Endodermal cell (in vitro differentiated cells): ENCODE results near the gene DTX3. TPM values are rescaled to one million over a fixed set of nuclear protein-coding genes. Genes with fewer than 3 reads are reported as not detected.
"Not testable (repeated sequence)": the region's sequence is repeated elsewhere in the genome, so short reads cannot be mapped to it uniquely, and the experiment has no call there.

Experiments
- DNase-seq: peaks from one replicate; pipeline ENCODE4 v3.0.0-alpha.2; 2017
- H3K27ac ChIP-seq: 2 replicates; pipeline ENCODE4 v1.5.1; 2013; ENCODE audit warnings: mild to moderate bottlenecking, low read depth, low read length, moderate library complexity
- H3K27me3 ChIP-seq: 2 replicates; pipeline ENCODE4 v1.6.1; 2013; ENCODE audit warnings: mild to moderate bottlenecking, low read length, moderate library complexity; ENCODE audit not compliant: insufficient read depth, control insufficient read depth, poor library complexity, severe bottlenecking
- H3K36me3 ChIP-seq: 2 replicates; pipeline ENCODE4 v1.7.0; 2013; ENCODE audit warnings: mild to moderate bottlenecking, low read length, moderate library complexity; ENCODE audit not compliant: control insufficient read depth, insufficient read depth
- H3K4me1 ChIP-seq: one replicate; pipeline ENCODE4 v1.7.0; 2013; ENCODE audit warnings: low read length; ENCODE audit not compliant: control insufficient read depth, insufficient read depth
- H3K4me3 ChIP-seq: 2 replicates; pipeline ENCODE4 v1.5.1; 2013; ENCODE audit warnings: mild to moderate bottlenecking, low read length, moderate library complexity
- H3K9ac ChIP-seq: 2 replicates; pipeline ENCODE4 v1.6.1; 2013; ENCODE audit warnings: mild to moderate bottlenecking, low read length, moderate library complexity; ENCODE audit not compliant: poor library complexity, severe bottlenecking; ENCODE audit errors: extremely low read depth
- H3K9me3 ChIP-seq: 2 replicates; pipeline ENCODE4 v1.6.1; 2013; ENCODE audit warnings: mild to moderate bottlenecking, low read length, moderate library complexity; ENCODE audit not compliant: control insufficient read depth
- H3K27ac Mint-ChIP-seq: 2 replicates; pipeline ENCODE4 v1.8.0; 2020; ENCODE audit warnings: mixed read lengths
- H3K27me3 Mint-ChIP-seq: 2 replicates; pipeline ENCODE4 v1.8.0; 2021; ENCODE audit warnings: mild to moderate bottlenecking, mixed read lengths; ENCODE audit not compliant: insufficient read depth
- H3K36me3 Mint-ChIP-seq: 2 replicates; pipeline ENCODE4 v1.8.0; 2020; ENCODE audit warnings: low read depth, mixed read lengths
- H3K4me1 Mint-ChIP-seq: 2 replicates; pipeline ENCODE4 v1.8.0; 2020; ENCODE audit warnings: mixed read lengths
- H3K4me3 Mint-ChIP-seq: 2 replicates; pipeline ENCODE4 v1.8.0; 2020; ENCODE audit warnings: mild to moderate bottlenecking, moderate library complexity, mixed read lengths
- H3K9me3 Mint-ChIP-seq: 2 replicates; pipeline ENCODE4 v1.8.0; 2020; ENCODE audit warnings: mild to moderate bottlenecking, mixed read lengths
- WGBS, 2 experiments: methylation state at CpG; one replicate each; pipeline versions ENCODE4 v1.1.5 to v1.1.7; 2013; ENCODE audit warnings: missing lambda C conversion rate in 2 of 2, mixed read lengths in 1 of 2; ENCODE audit not compliant: insufficient coverage in 1 of 2, insufficient read length in 1 of 2; 5-methylcytosine and 5-hydroxymethylcytosine counted together
- total RNA-seq, 2 donors: library from RNA; stranded (reverse); fragmentation: NEBNext Ultra II Directional in 1 of 2; extraction: Animal tissue kit (Norgen Biotek cat#: 25700) in 1 of 2; gene quantifications; 2 replicates in 1 of 2; 3 replicates in 1 of 2; pipeline ENCODE4 v1.2.1, GENCODE V29; 2021
- TF ChIP-seq, protein P1 (sequence below): fragments of 200-600 bp; sonication (generic); conservative IDR thresholded peaks from 2 replicates; pipeline ENCODE4 v1.5.0; 2021; ENCODE audit warnings: antibody characterized with exemption, mild to moderate bottlenecking

The DTX3 gene
- total RNA-seq, 2 donors from 2014 or later, result 59.6 to 62.6 TPM

DNA sequence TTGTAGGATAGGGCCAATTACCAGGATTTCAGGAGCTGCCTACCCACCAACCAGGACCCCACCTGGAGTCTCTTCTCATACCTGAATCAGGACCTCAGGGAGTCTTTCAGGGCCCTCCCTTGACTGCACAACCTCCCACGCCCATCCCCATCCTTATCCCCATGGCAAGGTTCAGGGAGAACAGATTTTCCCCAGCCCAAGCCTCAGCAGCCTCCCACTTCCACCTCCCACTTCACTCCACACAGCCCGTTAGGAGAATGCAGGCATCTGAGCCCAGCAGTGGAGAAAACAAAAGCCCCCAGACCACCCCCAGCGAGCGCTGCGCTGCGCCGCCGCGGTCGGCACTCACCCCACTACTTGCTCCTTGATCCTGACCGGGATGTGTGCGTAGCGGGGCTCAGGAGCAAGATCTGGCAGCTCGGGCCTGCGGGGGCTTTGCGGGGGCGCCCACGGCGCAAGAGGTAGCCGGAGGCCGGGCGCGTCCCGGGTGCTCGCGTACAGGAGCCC is 27.0 kb downstream of the DTX3 start:
- H3K27me3 ChIP-seq, result peaks cover 89% of the 10 kb centered on the region
- WGBS, 2 experiments, result 6 to 7% methylated on average over 3 to 26 of the region's 26 CpGs
- H3K27ac ChIP-seq, result no peak overlapping the region
- Mint-ChIP-seq H3K27ac (no peak overlapping the region), H3K36me3 (no peaks in the 10 kb centered on the region), H3K9me3 (no peaks in the 10 kb centered on the region), H3K4me1 (no peaks in the 10 kb centered on the region), H3K4me3 (peak overlapping the region; percentile 45), H3K27me3 (peaks cover 87% of the 10 kb centered on the region)
- H3K36me3 ChIP-seq, result no peaks in the 10 kb centered on the region
- no peak for DNase-seq
- no peaks in the 10 kb centered on the region for H3K4me1 ChIP-seq
- TF ChIP-seq, protein P1, sequence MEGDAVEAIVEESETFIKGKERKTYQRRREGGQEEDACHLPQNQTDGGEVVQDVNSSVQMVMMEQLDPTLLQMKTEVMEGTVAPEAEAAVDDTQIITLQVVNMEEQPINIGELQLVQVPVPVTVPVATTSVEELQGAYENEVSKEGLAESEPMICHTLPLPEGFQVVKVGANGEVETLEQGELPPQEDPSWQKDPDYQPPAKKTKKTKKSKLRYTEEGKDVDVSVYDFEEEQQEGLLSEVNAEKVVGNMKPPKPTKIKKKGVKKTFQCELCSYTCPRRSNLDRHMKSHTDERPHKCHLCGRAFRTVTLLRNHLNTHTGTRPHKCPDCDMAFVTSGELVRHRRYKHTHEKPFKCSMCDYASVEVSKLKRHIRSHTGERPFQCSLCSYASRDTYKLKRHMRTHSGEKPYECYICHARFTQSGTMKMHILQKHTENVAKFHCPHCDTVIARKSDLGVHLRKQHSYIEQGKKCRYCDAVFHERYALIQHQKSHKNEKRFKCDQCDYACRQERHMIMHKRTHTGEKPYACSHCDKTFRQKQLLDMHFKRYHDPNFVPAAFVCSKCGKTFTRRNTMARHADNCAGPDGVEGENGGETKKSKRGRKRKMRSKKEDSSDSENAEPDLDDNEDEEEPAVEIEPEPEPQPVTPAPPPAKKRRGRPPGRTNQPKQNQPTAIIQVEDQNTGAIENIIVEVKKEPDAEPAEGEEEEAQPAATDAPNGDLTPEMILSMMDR, result no peak
- no peaks in the 10 kb centered on the region for H3K9me3 ChIP-seq
- peak overlapping the region; percentile 66 for H3K4me3 ChIP-seq
- H3K9ac ChIP-seq, result no peak overlapping the region

DNA sequence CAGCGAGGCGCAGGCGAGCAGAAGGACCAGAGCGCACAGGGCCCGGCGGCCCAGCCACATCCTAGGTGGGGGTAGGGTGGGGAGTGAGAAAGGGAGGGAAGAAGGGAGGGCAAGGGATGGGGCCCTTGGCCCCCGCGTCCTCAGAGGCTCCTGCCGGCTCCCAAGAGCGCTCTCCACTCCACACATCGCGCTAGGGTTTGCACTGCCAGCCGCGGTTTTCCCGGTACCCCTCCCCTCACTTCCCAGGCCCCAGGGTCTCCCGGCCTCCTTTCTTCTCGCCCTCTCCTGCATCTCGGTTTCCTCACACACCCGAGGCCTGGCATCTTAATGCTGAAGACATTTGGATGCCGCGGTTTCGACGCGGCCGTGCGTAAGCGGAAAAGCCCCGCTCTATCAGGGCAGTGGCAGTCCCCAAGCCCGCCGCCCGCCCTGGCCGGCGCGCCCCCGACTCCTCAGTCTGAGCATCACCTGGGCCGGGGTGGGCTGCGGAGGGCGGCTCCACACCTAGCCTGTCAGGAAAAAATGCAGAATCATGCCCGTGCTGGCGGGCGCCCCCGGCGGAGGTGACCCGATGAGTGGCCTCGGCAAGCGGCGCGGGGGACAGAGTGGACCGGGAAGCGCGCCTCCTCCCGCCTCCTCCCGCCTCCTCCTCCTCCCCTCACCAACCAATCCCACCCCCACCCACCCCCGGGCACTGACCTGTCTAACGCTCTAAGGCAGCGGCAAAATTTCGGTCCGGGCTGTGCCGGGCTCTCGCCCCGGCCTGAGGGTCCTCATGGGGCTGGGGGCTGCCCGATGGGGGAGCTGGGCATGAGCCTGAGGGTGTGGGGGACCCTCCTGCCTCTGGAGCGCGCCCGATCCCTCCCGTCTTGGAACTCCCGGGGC is 27.7 kb downstream of the DTX3 start:
- Mint-ChIP-seq H3K4me3 (peak overlapping the region; percentile 45), H3K9me3 (no peaks in the 10 kb centered on the region), H3K27me3 (peaks cover 82% of the 10 kb centered on the region), H3K27ac (no peak overlapping the region), H3K4me1 (no peaks in the 10 kb centered on the region), H3K36me3 (no peaks in the 10 kb centered on the region)
- TF ChIP-seq, protein P1, result no peak
- H3K4me3 ChIP-seq, result peak overlapping the region; percentile 73
- H3K9ac ChIP-seq, result no peak overlapping the region
- H3K27ac ChIP-seq, result no peak overlapping the region
- WGBS, 2 experiments, result 0 to 1% methylated on average over 19 to 67 of the region's 67 CpGs
- H3K36me3 ChIP-seq, result no peaks in the 10 kb centered on the region
- DNase-seq, result peak; percentile 87
- no peaks in the 10 kb centered on the region for H3K4me1 ChIP-seq
- peaks cover 83% of the 10 kb centered on the region for H3K27me3 ChIP-seq
- no peaks in the 10 kb centered on the region for H3K9me3 ChIP-seq

- Mint-ChIP-seq H3K36me3 (no peaks in the 10 kb centered on the region), H3K27me3 (peaks cover 76% of the 10 kb centered on the region), H3K4me3 (peak within 1 kb of the TSS; percentile 45), H3K27ac (no peak within 1 kb of the TSS), H3K9me3 (no peaks in the 10 kb centered on the region), H3K4me1 (no peaks in the 10 kb centered on the region)
- no peaks in the 10 kb centered on the region for H3K4me1 ChIP-seq
- peak within 1 kb of the TSS; percentile 73 for H3K4me3 ChIP-seq
- H3K36me3 ChIP-seq, result no peaks in the 10 kb centered on the region
- peaks cover 77% of the 10 kb centered on the region for H3K27me3 ChIP-seq
- whole genome bisulfite sequencing, 2 experiments, result 4% methylated on average over 20 to 57 of the region's 58 CpGs
- TF ChIP-seq, protein P1, result peak; percentile 87
- DNase-seq, result peak; percentile 92
- no peak within 1 kb of the TSS for H3K27ac ChIP-seq
- H3K9ac ChIP-seq, result no peak within 1 kb of the TSS
- no peaks in the 10 kb centered on the region for H3K9me3 ChIP-seq
Observed at GRCh38 chr12:57632958-57633840, 28.6 kb downstream of the DTX3 start, which contains the start of gene B4GALNT1. B4GALNT1 (minus strand) TSS chr12:57633201; CDS start chr12:57632132, 1,069 bp downstream.

DNA sequence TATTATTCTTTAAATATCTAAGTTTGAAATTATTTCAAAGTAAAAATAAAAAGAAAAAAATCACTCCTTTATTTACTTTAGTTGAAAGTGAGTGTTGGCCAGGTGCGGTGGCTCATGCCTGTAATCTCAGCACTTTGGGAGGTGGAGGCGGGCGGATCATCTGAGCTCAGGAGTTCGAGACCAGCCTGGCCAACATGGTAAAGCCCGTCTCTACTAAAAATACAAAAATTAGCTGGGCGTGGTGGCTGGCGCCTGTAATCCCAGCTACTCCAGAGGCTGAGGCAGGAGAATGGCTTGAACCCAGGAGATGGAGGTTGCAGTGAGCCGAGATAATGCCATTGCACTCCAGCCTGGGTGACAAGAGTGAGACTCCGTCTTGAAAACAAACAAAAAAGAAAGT is 32.1 kb downstream of the DTX3 start:
- H3K27me3 ChIP-seq, result peaks cover 42% of the 10 kb centered on the region
- not testable (repeated sequence) for H3K9me3 ChIP-seq, H3K4me1 Mint-ChIP-seq, H3K27ac Mint-ChIP-seq, H3K4me3 ChIP-seq, H3K36me3 ChIP-seq, DNase-seq, H3K4me3 Mint-ChIP-seq, H3K9me3 Mint-ChIP-seq, H3K36me3 Mint-ChIP-seq, H3K4me1 ChIP-seq, H3K27ac ChIP-seq, H3K9ac ChIP-seq
- WGBS, 2 experiments, result 77 to 91% methylated on average over 5 to 9 of the region's 9 CpGs
- H3K27me3 Mint-ChIP-seq, result peaks cover 57% of the 10 kb centered on the region
